ENCODE results near the gene C11orf98. TPM values are rescaled to one million over a fixed set of nuclear protein-coding genes. Genes with fewer than 3 reads are reported as not detected.

C11orf98 gene
- polyA plus RNA-seq, 1 donor from 2014 or later: 92.0 TPM

- Histone ChIP-seq H3K27me3 (ENCODE audit: insufficient read depth, low read depth, low read length) (no peaks in the 10 kb centered on the region), H3K9ac (ENCODE audit: low read length) (peak overlapping the region; percentile 99), H3K79me2 (replicated peaks; ENCODE audit: insufficient read depth, low read length) (peaks cover 35% of the 10 kb centered on the region), H3K9me3 (ENCODE audit: low read length) (no peaks in the 10 kb centered on the region), H3K4me3 (ENCODE audit: low read length) (peak overlapping the region; percentile 75), H4K20me1 (ENCODE audit: insufficient read depth) (no peaks in the 10 kb centered on the region), H3K4me2 (ENCODE audit: low read length) (peak overlapping the region; percentile 94), H2AFZ (ENCODE audit: low read depth, low read length) (peak overlapping the region; percentile 71), H3K9me2 (ENCODE audit: insufficient read depth, low read length) (no peaks in the 10 kb centered on the region), H3F3A (ENCODE audit: insufficient read depth, low read length, poor library complexity, severe bottlenecking) (peaks cover 6% of the 10 kb centered on the region), H3K36me3 (ENCODE audit: insufficient read depth, low read length) (peaks cover 11% of the 10 kb centered on the region), H3K27ac (ENCODE audit: low read length) (peak overlapping the region; percentile 96)
- TF ChIP-seq SMC3 (conservative IDR thresholded peaks at IDR 0.05; ENCODE audit: poor library complexity) (no peak), MXI1 (conservative IDR thresholded peaks at IDR 0.05; ENCODE audit: poor library complexity, severe bottlenecking) (no peak), EP300 (conservative IDR thresholded peaks at IDR 0.05; ENCODE audit: poor library complexity, severe bottlenecking) (no peak), POLR2AphosphoS5 (IDR thresholded peaks at IDR 0.05) (no peak), EZH2 (IDR thresholded peaks at IDR 0.05; ENCODE audit: borderline replicate concordance, insufficient read depth, low read length, poor library complexity, severe bottlenecking) (no peak), REST (IDR thresholded peaks at IDR 0.05; ENCODE audit: borderline replicate concordance) (no peak), TAF1 (IDR thresholded peaks at IDR 0.05; ENCODE audit: low read depth) (no peak), RAD21 (conservative IDR thresholded peaks at IDR 0.05) (no peak)
- TF ChIP-seq, protein P1, sequence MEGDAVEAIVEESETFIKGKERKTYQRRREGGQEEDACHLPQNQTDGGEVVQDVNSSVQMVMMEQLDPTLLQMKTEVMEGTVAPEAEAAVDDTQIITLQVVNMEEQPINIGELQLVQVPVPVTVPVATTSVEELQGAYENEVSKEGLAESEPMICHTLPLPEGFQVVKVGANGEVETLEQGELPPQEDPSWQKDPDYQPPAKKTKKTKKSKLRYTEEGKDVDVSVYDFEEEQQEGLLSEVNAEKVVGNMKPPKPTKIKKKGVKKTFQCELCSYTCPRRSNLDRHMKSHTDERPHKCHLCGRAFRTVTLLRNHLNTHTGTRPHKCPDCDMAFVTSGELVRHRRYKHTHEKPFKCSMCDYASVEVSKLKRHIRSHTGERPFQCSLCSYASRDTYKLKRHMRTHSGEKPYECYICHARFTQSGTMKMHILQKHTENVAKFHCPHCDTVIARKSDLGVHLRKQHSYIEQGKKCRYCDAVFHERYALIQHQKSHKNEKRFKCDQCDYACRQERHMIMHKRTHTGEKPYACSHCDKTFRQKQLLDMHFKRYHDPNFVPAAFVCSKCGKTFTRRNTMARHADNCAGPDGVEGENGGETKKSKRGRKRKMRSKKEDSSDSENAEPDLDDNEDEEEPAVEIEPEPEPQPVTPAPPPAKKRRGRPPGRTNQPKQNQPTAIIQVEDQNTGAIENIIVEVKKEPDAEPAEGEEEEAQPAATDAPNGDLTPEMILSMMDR (IDR thresholded peaks at IDR 0.05; ENCODE audit: poor library complexity, severe bottlenecking): no peak
Measured at GRCh38 chr11:62710001-62710345, 45.0 kb upstream of the C11orf98 start.

DNA sequence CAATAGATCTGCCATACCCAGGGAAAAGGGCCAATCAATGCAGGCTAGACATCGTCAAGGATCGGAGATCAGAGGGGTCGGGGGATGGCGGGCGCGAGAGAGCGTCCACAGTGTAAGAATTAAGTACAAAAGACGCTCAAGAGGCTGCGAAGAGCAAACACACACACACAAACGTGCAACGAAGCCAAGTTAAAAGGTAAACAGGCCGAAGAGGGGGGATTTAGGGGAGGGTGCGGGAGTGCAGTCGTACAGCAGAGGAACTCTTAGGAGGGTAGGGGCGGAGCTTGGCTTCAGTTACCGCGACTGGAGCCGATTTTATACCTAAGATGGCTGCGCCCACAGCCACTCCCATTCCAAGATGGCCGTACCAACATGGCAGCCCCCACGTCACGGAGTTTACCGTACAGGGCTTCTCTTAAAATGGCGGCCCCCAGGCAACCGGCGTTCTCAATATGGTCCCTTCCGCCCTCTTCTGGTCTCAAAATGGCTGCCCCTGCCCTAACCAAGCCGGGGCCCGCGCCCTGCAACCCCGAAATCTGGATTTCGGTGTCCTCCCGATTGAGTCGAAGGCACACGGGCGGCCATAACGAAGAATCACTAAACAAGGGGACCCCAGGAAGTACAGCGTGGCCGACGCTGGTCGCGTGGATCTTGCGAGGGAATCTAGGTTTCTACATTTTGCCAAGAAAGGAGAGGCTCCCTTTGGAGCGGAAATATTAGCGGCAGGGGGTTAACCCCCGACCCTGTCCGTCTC lies 44.4 kb upstream of the C11orf98 start:
- TF ChIP-seq TAF1 (IDR thresholded peaks at IDR 0.05; ENCODE audit: low read depth) (no peak), MXI1 (conservative IDR thresholded peaks at IDR 0.05; ENCODE audit: poor library complexity, severe bottlenecking) (peak; percentile 74), EZH2 (IDR thresholded peaks at IDR 0.05; ENCODE audit: borderline replicate concordance, insufficient read depth, low read length, poor library complexity, severe bottlenecking) (no peak), POLR2AphosphoS5 (IDR thresholded peaks at IDR 0.05) (peak; percentile 95), SMC3 (conservative IDR thresholded peaks at IDR 0.05; ENCODE audit: poor library complexity) (peak; percentile 46), REST (IDR thresholded peaks at IDR 0.05; ENCODE audit: borderline replicate concordance) (peak; percentile 17), EP300 (conservative IDR thresholded peaks at IDR 0.05; ENCODE audit: poor library complexity, severe bottlenecking) (no peak), RAD21 (conservative IDR thresholded peaks at IDR 0.05) (peak; percentile 31)
- TF ChIP-seq, protein P1 (IDR thresholded peaks at IDR 0.05; ENCODE audit: poor library complexity, severe bottlenecking): peak; percentile 53
- Histone ChIP-seq H3K9me2 (ENCODE audit: insufficient read depth, low read length) (no peaks in the 10 kb centered on the region), H3F3A (ENCODE audit: insufficient read depth, low read length, poor library complexity, severe bottlenecking) (peaks cover 6% of the 10 kb centered on the region), H3K27me3 (ENCODE audit: insufficient read depth, low read depth, low read length) (no peaks in the 10 kb centered on the region), H3K79me2 (replicated peaks; ENCODE audit: insufficient read depth, low read length) (peaks cover 40% of the 10 kb centered on the region), H3K36me3 (ENCODE audit: insufficient read depth, low read length) (peaks cover 11% of the 10 kb centered on the region), H2AFZ (ENCODE audit: low read depth, low read length) (peak overlapping the region; percentile 71), H4K20me1 (ENCODE audit: insufficient read depth) (no peaks in the 10 kb centered on the region), H3K27ac (ENCODE audit: low read length) (peak overlapping the region; percentile 96), H3K4me3 (ENCODE audit: low read length) (peak overlapping the region; percentile 75), H3K9ac (ENCODE audit: low read length) (peak overlapping the region; percentile 99), H3K9me3 (ENCODE audit: low read length) (no peaks in the 10 kb centered on the region), H3K4me2 (ENCODE audit: low read length) (peak overlapping the region; percentile 98)

Measured in neural cell (in vitro differentiated cells).